Right lung (tissue), 5 donors: ENCODE results near the gene POLR1E. TPM values are rescaled to one million over a fixed set of nuclear protein-coding genes. Genes with fewer than 3 reads are reported as not detected.
"Not testable (repeated sequence)": the region's sequence is repeated elsewhere in the genome, so short reads cannot be mapped to it uniquely, and the experiment has no call there.

ENCODE experiments used
- DNase-seq, 2 donors: peaks; one replicate each; pipeline ENCODE4 v3.0.0-alpha.2; 2013
- polyA plus RNA-seq, 5 donors: library from polyadenylated mRNA; unstranded; fragments of 120-200 nt; gene quantifications; one replicate each; pipeline versions ENCODE4 v1.2.1 to v1.2.3, GENCODE V29; 2013; ENCODE audit warnings: inconsistent platforms in 1 of 5, low replicate concordance in 1 of 5; ENCODE audit not compliant: insufficient read length in 5 of 5, insufficient read depth in 1 of 5

The POLR1E gene
- polyA plus RNA-seq, 5 donors = 22.3 to 29.9 (median 29.2) TPM

DNA sequence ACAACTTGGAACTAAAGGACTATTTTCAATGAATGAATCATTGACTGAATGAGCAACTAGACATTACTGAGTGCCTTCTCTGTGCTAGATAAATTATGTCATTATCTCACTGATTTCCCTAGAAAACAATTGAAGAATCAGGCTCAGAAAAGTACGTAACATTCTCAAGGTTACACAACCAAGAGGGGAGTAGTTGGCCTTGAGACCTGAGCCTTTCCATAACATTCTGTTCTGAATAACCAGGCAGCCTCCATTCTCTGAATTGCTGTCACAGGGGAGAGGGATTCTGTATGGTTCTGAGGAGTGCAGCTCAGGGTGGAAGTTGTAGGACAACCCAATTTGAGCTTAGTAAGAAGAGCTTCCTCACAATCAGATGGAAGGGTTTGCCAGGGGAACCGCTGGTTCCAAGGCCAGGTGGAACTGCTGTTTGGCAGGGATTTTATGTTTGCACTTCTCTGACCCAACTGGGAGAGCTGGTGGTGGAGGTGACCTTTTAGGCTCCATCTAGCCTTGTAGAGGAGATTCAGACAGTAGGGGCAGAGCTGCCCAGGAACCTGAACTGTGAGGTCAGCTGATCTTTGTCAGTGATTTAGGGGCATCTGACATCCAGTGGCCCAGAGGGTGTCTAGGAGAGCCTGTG is 16.3 kb downstream of the POLR1E start:
- no peak for DNase-seq

DNA sequence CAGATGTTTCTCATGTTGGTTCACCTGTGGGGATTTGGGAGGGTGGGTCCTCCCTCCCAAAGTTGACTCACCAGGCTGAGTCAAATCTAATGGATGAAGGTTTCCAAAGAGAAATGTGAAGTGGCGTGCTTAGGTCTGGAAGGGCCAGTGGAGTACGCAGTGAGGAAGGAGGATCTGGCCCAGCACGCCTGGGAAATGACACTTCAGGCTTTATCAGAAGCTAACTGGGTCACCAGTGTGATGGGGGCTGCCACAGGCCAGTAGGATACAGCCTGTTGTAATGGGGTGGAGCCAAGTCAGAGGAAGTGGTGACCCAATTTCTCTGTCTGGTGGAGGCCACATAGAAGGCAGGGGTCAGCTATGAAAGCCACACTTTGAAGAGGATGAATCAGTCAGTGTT is 18.0 kb downstream of the POLR1E start:
- DNase-seq = no peak

DNA sequence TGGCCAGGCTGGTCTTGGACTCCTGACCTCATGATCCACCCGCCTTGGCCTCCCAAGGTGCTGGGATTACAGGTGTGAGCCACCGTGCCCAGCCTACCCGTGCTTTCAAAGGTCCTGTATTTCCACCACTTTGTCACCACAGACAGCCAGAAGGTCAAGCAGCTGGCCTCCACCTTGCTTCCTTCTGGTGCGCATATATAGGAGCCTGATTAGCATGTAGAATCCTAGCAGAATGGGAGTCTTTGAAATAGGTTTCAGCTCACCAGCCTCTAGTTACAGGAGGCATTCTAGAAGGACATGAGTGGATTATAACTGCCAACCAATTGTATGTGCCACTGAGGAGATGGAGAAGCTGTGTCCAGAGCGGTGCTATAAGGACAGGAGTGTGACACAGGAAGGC is 18.9 kb downstream of the POLR1E start:
- no peak for DNase-seq

DNA sequence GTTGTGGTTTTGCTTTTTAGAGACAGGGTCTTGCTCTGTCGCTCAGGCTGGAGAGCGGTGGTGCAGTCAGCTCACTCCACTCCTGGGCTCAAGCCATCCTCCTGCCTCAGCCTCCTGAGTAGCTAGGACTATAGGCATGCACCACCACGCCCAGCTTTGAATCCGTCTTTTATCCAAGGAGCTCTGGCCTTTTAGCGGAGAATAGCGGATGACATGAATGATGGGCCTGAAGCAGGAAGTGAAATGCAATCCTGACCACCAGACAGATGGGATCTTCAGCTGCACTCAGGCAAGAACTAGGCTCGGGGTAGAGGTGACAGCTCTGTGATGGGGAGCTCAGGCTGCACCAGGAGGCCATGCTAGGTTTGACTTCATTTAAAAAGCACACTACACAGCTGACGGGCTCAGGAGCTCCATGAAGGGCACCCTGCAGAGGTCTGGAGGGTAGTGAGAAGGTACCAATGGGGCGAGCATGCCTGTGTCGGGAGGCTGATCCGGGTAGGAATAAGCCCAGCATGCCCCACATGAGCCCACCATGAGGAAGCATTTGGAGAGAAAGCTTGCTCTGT is 21.9 kb downstream of the POLR1E start:
- no peak for DNase-seq

DNA sequence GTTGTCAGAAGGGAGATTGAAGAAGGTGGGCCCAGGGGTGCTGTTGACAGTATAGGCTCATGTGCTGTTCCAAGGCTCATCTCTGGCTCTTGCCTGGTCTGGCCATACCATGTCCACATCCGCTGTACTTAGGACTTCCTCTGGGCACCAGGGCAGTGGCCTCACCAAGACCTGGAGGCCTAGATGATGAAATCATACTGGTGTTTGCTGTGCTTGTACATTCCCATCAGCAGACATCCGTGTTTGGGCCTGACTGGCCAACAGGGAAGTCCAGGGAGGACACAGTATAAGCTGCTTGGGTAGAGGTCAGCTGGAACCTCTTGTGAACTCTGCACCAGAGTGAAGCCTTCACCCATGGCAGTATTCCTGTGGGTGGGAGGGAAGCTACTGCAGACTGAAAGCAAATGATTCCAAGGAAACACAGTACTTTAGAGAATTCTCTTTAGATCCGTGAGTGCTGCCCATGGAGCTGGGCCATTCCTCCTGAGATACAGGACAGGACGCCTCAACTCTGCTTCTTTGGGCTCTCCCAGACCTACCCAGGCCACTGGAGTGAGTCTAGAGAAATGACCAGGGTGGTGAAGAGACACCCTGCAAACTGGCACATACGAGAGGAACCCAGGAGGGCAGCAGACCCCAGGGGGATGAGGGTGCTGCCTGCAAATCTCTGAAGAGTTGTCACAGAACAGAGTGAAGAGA is 22.5 kb downstream of the POLR1E start:
- DNase-seq = no peak

DNA sequence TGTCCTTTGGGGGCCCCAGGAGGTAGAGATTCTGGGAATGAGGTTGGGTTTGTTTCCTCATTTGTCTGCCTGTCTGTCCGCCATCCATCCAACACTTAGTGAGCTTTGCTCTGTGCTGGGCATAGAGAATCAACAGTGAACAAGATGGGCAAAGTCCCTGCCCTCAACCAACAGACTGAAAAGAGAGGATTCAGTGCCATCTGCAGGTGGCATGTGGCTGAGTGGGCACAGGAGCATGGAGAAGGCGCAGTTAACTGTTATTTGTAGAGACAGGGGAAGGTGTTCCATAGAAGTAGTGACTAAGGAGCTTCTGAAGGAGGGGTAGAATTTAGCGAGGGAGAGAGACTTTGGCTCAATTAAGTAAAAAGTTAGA is 23.1 kb downstream of the POLR1E start:
- no peak for DNase-seq

DNA sequence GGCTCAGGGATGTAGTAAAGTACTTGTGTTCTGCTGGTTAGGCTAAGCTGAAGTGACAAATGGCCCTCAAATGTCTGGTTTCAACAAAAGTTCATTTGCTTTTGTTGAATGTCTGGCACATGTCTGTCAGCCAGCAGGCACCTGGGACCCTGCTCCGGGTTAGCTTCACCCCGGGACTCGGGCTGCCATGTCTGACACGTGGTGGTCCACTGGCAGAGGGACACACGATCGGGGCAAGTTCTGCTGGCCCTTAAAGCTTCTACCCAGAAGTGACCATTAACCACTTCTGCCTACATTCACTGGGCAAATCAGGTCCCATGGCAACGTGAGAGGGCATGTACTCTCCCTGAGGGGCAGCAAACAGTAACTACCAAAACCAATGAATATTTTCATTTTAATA is 23.8 kb downstream of the POLR1E start:
- DNase-seq = no peak

DNA sequence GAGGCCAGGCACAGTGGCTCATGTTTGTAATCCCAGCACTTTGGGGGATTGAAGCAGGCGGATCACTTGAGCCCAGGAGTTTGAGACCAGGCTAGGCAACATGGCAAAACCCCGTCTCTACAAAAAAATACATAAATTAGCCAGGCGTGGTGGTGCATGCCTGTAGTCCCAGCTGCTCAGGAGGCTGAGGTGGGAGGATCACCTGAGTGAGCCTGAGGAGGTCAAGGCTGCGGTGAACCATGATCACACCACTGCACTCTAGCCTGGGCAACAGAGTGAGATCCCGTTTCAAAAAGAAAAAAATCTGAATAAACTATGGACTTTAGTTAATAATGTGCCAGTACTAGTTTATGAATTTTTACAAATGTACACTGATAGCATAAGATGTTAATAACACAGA is 24.3 kb downstream of the POLR1E start:
- DNase-seq = not testable (repeated sequence)

DNA sequence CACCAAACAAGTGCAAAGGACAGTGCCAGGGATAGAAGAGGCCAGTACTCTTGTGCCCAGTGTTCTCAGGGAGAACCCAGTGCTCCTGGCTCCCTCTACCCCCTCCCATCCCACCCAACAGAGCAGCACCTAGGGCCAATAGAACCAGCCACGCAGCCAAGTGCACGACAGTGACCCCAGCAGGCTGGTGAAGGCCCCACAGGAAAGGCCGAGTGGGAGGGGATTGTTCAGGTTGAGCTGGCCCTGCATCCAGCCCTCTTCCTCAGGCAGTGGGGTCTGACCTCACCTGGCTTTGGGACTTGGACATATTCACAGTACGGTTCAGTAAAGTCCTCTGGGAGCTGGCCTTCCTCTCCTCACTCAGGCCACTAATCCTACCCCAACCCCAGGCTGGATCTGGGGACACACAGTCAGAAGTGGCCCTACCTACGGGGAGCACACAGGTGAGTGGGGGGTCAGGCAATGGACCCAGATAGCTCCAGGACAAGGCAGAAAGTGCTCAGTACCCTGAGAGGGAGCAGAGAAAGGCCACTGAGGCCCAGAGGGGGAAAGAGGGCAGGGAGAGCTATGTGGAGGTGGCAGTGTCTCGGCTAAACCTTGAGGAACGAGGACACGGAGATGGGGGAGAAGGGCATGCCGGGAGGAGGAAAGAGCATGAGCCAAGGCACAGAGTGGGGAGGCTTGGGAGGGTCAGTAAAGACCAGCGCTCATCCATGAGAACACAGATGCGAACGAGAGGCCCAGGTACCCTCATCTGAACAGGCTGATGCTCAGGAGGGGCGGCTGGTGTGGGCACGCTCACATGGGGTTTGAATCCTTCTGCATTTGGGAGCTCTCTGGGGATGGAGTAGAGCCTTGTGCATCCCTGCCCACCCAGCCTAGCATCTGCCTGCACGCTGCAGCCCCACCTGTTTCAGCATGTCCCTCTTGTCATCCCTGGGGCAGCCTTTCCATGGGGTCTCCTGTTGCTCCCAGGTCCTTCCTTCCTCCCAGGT is 25.6 kb downstream of the POLR1E start:
- DNase-seq = no peak

DNA sequence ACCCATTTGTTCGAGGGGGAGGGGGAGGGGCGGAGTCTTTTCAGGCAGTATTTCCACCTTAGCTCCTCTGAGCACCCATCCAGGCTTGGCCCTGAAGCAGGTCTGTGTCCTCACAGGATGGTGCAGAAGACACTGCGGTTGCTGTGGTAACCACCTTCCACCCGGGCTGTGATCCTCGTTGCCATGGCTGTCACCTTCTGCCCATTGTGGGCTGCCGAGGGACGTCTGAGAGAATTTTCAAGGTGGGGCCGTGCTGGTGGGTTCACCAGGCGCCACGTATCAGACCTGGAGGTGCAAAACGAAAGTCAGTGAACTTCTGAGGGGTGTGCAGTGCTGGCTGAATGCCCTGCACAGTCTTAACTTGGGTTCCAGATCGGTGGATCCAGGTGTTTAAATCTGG is 26.7 kb downstream of the POLR1E start:
- no peak for DNase-seq

DNA sequence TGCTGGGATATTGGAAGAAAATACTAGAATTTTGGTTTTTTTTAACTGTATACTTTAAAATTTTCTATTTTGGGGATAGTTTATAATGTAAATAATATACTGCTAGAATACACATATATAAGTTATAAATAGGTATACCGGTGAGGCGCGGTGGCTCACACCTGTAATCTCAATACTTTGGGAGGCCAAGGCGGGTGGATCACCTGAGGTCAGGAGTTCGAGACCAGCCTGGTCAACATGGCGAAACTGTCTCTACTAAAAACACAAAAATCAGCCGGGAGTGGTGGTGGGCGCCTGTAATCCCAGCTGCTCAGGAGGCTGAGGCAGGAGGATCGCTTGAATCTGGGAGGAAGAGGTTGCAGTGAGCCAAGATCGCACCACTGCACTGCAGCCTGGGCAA is 28.7 kb downstream of the POLR1E start:
- not testable (repeated sequence) for DNase-seq

DNA sequence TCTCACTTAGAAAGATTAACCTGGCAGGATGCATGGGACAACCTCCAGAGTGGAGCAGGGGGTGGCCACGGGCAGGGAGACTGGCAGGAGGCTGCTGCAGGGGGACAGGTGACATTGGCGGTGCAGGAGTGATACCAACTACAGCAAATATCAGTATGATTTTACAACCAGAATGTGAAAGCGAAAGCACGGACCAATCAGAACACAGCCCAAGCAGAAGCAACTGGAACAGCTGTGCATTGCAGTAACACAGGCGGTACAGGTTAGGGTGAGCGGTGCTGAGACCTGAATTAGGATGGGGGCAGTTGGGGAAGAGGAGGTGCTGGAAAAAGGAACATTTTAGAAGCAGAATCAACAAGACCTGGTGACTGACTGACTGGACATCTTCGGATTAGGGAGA is 29.3 kb downstream of the POLR1E start:
- no peak for DNase-seq

DNA sequence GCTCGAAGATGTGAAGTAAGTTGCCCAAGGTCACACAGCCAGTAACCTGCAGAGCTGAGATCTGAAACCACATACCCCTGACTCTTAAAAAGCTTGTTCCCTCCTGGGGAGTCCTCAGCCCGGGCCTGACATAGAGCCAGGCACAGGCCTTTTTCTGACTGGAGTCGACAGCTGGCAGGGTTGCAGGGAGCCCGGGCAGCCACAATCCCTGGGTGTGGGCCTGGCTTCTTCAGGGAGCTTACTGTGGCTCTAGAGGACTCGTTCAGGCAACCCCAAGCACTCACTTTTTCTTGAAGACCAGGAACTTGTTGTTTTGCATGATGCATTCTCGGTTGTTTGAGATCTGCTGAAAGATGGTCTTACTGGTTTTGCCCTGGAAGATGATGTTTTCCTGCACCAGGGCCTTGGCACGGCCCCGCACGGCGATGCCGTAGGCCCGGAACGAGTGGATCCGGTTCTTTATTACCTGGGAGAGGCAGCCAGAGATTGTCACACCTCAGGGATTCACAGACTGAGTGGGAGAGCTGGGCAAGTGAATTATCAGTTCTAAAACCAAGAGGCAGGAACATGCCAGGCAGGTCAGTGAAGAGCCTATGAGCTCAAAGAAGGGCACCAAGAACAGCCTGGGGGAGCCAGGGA is 30.0 kb downstream of the POLR1E start:
- no peak for DNase-seq

DNA sequence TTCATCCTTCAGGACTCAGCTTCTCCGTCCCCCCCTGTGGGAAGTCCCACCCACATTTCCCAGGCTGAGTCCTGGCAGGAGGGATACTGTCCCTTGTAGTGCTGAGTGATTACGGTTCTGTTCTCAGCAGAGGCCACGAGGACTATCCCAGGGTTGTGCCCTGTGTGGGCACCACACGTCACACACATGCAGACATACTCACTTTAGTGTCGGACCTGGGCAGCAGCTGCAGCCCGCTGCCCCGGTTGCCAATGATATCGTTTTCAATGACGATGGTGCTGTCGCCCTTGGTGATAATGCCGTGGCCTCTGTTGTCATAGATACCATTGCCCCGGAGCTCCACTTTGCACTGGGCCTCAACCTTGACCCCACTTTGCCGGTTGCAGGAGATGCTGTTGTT is 32.2 kb downstream of the POLR1E start:
- no peak for DNase-seq

DNA sequence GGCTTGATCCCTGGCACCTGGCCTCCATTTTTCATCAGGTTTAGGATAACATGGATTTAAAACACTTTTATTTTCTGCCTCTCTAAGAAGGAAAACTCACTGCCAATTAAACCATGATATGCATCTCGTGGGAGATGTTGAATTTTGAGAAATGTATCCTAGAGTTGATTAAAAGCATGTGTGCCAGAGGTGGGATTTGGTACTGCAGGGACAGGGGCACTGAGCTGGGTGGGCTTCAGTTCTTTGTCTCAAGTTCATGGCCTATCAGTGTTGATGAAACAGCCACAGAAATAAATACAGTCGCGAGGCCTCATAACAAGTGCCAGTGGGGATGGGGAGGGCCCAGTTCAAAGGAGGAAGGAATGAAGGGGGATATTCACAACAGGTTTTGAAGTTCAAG is 34.9 kb downstream of the POLR1E start:
- no peak for DNase-seq

DNA sequence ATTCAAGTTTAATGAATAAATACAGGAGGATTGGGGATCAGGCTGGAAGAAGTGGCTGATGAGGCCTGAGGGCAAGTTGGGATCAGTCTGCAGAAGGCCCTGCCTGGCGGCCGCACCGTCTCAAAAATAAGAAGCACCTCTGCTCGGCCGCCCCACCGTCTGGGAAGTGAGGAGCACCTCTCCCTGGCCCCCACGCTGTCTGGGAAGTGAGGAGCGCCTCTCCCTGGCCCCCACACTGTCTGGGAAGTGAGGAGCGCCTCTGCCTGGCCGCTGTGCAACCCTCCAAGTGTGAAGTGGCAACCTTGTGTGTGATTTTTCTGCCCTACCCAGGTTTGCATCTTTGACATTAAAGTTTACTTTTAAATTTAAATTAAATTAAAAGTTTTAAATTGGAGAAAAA is 35.4 kb downstream of the POLR1E start:
- DNase-seq = no peak

DNA sequence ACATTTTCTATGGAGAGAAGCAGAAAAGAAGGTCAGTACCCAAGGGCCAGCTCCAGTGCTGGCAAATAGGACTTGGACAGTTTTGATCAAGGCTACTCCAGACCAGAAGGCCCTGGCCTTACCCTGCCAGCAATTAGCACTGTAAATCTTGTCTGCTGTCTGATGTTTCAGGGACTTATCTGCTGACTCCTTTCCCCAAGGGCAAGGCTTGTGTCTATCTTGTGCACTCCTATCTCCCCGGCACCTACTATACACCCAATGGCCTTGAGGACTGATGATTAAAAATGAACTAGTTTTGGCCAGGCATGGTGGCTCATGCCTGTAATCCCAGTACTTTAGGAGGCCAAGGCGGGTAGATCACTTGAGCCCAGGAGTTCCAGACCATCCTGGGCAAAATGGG is 37.2 kb downstream of the POLR1E start:
- no peak for DNase-seq

DNA sequence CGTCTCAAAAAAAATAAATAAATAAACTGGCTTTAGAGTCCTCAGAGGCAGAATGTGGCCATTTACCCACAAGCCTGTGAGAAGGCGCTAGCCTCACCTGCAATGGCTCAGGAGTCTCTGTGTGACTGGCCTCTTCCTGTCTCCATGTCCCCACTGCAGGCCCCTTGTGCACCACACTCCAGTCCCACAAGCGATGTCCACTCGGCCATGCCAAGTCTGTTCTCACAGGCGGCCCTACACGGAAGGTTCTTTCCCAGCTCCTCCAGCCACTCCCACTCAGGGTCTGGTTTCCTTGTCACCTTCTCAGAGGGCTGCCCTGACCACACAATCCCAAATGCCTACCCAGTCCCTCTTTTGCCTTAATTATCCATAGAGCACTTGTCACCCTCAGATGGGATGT is 38.2 kb downstream of the POLR1E start:
- no peak for DNase-seq

DNA sequence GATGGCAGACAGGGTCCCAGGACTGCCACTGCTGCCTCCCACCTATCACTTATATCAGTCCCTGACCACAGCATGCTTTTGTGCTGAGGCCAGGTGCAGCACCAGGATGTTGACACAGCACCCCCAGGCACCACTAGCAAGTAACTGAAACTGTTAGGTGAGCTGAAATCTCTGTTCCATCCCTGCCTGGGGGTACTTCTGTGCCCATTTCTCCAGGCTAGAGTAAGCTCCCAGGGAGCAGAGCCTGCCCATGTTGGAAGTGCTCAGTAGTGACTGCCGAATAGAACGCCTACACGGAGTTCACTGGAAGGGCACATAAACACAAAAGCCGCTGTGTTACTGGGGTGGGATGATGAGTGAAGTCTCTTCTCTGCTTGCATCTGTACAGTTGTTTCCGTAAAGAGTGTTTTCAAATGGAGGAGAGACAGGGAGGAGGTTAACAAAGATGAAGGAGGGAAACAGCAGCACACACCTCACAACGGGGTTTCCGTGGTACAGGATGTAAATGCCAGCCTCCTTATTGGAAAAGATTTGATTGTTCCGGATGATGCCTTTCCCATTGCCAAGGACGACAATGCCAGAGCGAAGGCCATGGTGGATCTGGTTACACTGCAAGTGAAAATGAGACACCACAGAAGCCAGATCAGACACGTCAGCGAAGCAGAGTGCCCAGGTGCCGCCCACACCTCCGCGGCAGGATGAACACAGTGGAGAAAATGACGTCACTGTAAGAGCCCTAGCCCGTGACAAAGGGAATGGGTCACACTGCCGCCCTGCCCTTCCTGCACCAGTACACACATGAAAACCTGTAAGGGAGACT is 43.1 kb downstream of the POLR1E start:
- no peak for DNase-seq

DNA sequence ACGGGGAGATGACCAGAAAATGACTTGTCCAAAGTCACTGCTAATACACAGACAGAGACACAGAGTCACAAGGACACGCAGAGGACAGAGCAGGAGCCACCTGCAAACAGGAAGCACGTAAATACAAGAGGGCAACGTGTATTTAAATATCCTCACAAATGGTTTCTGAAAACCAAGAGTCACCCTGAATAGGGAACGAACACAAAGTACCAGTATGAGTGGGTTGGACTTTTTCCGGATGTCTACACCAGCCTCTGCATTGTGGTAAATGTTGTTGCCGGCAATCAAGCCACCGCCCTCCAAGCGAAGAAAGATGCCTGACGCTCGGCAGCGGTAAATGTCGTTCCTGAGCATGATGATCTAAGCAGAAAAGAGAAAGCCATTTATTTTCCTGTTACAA is 46.0 kb downstream of the POLR1E start:
- DNase-seq = no peak

DNA sequence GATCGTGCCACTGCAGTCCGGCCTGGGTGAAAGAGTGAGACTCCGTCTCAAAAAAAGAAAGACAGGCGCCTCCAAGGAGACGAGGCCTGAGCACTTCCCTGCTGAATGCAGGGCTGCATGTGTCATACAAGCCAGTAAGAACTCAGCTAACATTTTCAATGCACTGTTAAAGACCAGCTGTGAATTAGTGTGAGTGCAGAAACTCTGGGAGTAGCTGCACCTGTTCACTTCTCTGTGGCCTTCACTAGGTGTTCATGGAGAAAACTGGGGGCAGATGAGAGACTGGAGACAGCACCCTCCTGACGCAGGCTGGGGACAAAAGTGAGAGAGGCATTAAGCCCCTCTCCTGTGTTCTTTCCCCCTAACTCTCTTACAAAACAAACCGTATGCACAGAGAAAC is 48.7 kb downstream of the POLR1E start:
- DNase-seq = no peak
